Right lobe of liver (tissue), 4 donors: ENCODE data around the gene SLC29A2.
A peak's percentile ranks its signal among the peaks of the same experiment; 100 is the strongest.

Experiments used
- POLR2A ChIP-seq: fragments of 450-650 bp; IDR thresholded peaks from one replicate; pipeline ENCODE4 v1.6.1; 2017; ENCODE audit warnings: antibody characterized with exemption, mild to moderate bottlenecking
- TF ChIP-seq, protein P1 (sequence below), 4 donors: fragments of 200-600 bp in 3 of 4; fragments of 450-650 bp in 1 of 4; IDR thresholded peaks; one replicate each; pipeline versions ENCODE4 v1.5.1 to v1.8.0; 2016 to 2022; ENCODE audit warnings: antibody characterized with exemption in 4 of 4, mild to moderate bottlenecking in 2 of 4
- donor health status: DM: no; HTN: no; CAD: no.
- donor health status: DM: no; HTN: no; CAD: no.
- donor health status: DM: no; HTN: yes; CAD: no.

- TF ChIP-seq, protein P1, sequence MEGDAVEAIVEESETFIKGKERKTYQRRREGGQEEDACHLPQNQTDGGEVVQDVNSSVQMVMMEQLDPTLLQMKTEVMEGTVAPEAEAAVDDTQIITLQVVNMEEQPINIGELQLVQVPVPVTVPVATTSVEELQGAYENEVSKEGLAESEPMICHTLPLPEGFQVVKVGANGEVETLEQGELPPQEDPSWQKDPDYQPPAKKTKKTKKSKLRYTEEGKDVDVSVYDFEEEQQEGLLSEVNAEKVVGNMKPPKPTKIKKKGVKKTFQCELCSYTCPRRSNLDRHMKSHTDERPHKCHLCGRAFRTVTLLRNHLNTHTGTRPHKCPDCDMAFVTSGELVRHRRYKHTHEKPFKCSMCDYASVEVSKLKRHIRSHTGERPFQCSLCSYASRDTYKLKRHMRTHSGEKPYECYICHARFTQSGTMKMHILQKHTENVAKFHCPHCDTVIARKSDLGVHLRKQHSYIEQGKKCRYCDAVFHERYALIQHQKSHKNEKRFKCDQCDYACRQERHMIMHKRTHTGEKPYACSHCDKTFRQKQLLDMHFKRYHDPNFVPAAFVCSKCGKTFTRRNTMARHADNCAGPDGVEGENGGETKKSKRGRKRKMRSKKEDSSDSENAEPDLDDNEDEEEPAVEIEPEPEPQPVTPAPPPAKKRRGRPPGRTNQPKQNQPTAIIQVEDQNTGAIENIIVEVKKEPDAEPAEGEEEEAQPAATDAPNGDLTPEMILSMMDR (IDR thresholded peaks at IDR 0.05): peak; percentile 99 to 100 (median 100)
- TF ChIP-seq POLR2A: no peak
Observed at GRCh38 chr11:66408488-66409214, 37.1 kb upstream of the SLC29A2 start.
